GM12865 (cell line): ENCODE results near the gene AP3B1.
"Not testable (repeated sequence)": the region's sequence is repeated elsewhere in the genome, so short reads cannot be mapped to it uniquely, and the experiment has no call there.

Experiments
- DNase-seq: peaks from one replicate; pipeline ENCODE4 v3.0.0; 2010; ENCODE audit warnings: low read depth
- H3K4me3 ChIP-seq: 2 replicates; pipeline ENCODE4 v1.5.1; 2011; ENCODE audit warnings: mild to moderate bottlenecking, low read depth, low read length, control low read depth
- TF ChIP-seq, protein P1 (sequence below): IDR thresholded peaks from 2 replicates; pipeline ENCODE4 v1.5.1; 2011; ENCODE audit warnings: low read length, control low read depth, low read depth, inconsistent platforms; ENCODE audit not compliant: insufficient read depth; ENCODE audit errors: missing control alignments

AP3B1 gene

GRCh38 chr5:78215565-78215964 lies 78.9 kb downstream of the AP3B1 start:
- TF ChIP-seq, protein P1, sequence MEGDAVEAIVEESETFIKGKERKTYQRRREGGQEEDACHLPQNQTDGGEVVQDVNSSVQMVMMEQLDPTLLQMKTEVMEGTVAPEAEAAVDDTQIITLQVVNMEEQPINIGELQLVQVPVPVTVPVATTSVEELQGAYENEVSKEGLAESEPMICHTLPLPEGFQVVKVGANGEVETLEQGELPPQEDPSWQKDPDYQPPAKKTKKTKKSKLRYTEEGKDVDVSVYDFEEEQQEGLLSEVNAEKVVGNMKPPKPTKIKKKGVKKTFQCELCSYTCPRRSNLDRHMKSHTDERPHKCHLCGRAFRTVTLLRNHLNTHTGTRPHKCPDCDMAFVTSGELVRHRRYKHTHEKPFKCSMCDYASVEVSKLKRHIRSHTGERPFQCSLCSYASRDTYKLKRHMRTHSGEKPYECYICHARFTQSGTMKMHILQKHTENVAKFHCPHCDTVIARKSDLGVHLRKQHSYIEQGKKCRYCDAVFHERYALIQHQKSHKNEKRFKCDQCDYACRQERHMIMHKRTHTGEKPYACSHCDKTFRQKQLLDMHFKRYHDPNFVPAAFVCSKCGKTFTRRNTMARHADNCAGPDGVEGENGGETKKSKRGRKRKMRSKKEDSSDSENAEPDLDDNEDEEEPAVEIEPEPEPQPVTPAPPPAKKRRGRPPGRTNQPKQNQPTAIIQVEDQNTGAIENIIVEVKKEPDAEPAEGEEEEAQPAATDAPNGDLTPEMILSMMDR: no peak
- no peak for DNase-seq
- H3K4me3 ChIP-seq: no peak overlapping the region

DNA sequence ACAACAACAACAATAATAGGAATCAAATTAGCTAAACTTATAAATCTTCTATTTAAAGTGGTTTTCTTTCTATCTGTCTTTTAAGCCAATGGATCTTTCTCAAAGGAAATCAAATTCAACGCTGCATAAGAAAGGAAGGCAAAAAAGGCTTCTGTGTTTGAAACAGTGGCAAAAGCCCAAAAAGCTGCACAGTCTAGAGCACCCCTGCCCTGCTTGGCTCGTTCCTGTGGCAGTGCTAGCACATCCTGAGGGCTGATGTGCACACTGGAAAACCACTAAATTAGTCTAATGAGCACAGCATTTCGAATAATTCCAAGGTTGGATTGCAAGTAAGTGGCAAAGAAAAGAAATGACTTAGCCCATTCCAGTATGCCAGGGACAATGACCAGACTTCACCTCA lies 80.7 kb downstream of the AP3B1 start:
- TF ChIP-seq, protein P1: no peak
- no peak for DNase-seq
- H3K4me3 ChIP-seq: no peak overlapping the region

GRCh38 chr5:78211052-78211451 lies 83.4 kb downstream of the AP3B1 start:
- H3K4me3 ChIP-seq: no peak overlapping the region
- no peak for DNase-seq
- TF ChIP-seq, protein P1: no peak

GRCh38 chr5:78204241-78204640 lies 90.3 kb downstream of the AP3B1 start:
- TF ChIP-seq, protein P1: no peak
- no peak overlapping the region for H3K4me3 ChIP-seq
- DNase-seq: no peak

GRCh38 chr5:78203815-78204214 lies 90.7 kb downstream of the AP3B1 start:
- no peak overlapping the region for H3K4me3 ChIP-seq
- TF ChIP-seq, protein P1: no peak
- no peak for DNase-seq

- TF ChIP-seq, protein P1: no peak
- no peak for DNase-seq
- no peak overlapping the region for H3K4me3 ChIP-seq
Measured at GRCh38 chr5:78190402-78190801, 104.1 kb downstream of the AP3B1 start.

GRCh38 chr5:78188681-78189080 lies 105.8 kb downstream of the AP3B1 start:
- not testable (repeated sequence) for DNase-seq, H3K4me3 ChIP-seq
